HepG2 (cell line): ENCODE results near the gene GPLD1.

Source experiments
- CTCF ChIP-seq: sonication (generic); formaldehyde crosslinking; IDR thresholded peaks from 2 replicates; pipeline ENCODE4 v1.5.0; 2020; ENCODE audit warnings: mild to moderate bottlenecking, missing genetic modification reagents, moderate library complexity
- ERF ChIP-seq: IDR thresholded peaks from 2 replicates; pipeline ENCODE4 v1.6.1; 2018; ENCODE audit warnings: missing biosample characterization, missing genetic modification reagents
- POLR2AphosphoS2 ChIP-seq: IDR thresholded peaks from 2 replicates; pipeline ENCODE4 v1.6.1; 2011; ENCODE audit warnings: low read depth, low read length, improper control_type of control experiment
- PRMT3 ChIP-seq: sonication (generic); formaldehyde crosslinking; IDR thresholded peaks from 2 replicates; pipeline ENCODE4 v1.8.1; 2022; ENCODE audit warnings: low read depth, mild to moderate bottlenecking, moderate library complexity, missing genetic modification reagents, borderline replicate concordance
- ZNF274 ChIP-seq: sonication (generic); formaldehyde crosslinking; IDR thresholded peaks from 2 replicates; pipeline ENCODE4 v1.5.1; 2020; ENCODE audit warnings: mild to moderate bottlenecking, missing genetic modification reagents
- ZNF282 ChIP-seq: fragments of 450-650 bp; IDR thresholded peaks from 2 replicates; pipeline ENCODE4 v1.6.1; 2018; ENCODE audit not compliant: partially characterized antibody
- ZNF335 ChIP-seq: sonication (generic); formaldehyde crosslinking; IDR thresholded peaks from 2 replicates; pipeline ENCODE4 v1.4.0; 2020; ENCODE audit warnings: missing genetic modification reagents

DNA sequence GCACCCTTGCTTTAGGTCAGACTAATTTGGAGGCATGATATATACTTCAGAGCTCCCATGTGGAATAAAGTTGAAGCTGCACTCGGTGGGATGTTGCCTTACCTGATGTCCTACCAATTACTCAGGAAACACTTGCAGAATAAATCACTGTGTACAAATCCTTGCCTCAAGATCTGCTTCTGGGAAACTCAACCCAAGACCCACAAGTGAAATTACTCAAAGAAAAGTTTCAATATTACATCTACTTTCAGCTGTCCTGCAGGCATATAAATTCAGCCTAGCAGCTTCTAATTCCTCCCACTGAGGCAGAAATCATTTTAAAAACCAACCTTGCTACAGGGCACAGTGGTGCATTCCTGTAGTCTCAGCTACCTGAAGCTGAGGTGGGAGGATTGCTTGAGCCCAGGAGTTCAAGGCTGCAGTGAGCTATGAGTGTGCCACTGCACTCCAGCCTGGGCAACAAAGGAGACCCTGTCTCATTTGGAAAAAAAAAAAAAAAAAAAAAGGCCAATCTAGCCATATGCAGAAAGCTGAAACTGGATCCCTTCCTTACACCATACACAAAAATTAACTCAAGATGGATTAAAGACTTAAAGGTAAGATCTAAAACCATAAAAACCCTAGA lies 110.8 kb downstream of the GPLD1 start:
- no peak for TF ChIP-seq POLR2AphosphoS2
- TF ChIP-seq CTCF (CRISPR knock-in tag), result no peak
- TF ChIP-seq ERF (CRISPR knock-in tag), result no peak
- no peak for TF ChIP-seq ZNF274 (CRISPR knock-in tag)
- TF ChIP-seq PRMT3 (CRISPR knock-in tag), result no peak
- no peak for TF ChIP-seq ZNF282
- TF ChIP-seq ZNF335 (CRISPR knock-in tag), result no peak
